Neural progenitor cell (in vitro differentiated cells): ENCODE data around the gene KRTAP10-4. TPM values are rescaled to one million over a fixed set of nuclear protein-coding genes. Genes with fewer than 3 reads are reported as not detected.
A peak's percentile ranks its signal among the peaks of the same experiment; 100 is the strongest.

Experiments used
- DNase-seq: peaks from one replicate; pipeline ENCODE4 v3.0.0-alpha.2; 2016; ENCODE audit warnings: low spot score
- H2AFZ ChIP-seq: fragments of 200-600 bp; sonication (generic); replicated peaks from 2 replicates; pipeline ENCODE4 v1.6.1; 2016; ENCODE audit warnings: antibody characterized with exemption
- H3F3A ChIP-seq: fragments of 200-600 bp; sonication (generic); 2 replicates; pipeline ENCODE4 v1.6.1; 2016; ENCODE audit warnings: antibody characterized with exemption, low read depth
- H3K27ac ChIP-seq: fragments of 200-600 bp; sonication (generic); 2 replicates; pipeline ENCODE4 v1.5.1; 2016; ENCODE audit warnings: mild to moderate bottlenecking
- H3K27me3 ChIP-seq: fragments of 200-600 bp; sonication (generic); 2 replicates; pipeline ENCODE4 v1.6.1; 2016; ENCODE audit warnings: mild to moderate bottlenecking, moderate library complexity
- H3K36me3 ChIP-seq: fragments of 200-600 bp; sonication (generic); 2 replicates; pipeline ENCODE4 v1.5.1; 2016
- H3K4me1 ChIP-seq: fragments of 200-600 bp; sonication (generic); 2 replicates; pipeline ENCODE4 v1.6.1; 2016; ENCODE audit warnings: mixed run types
- H3K4me2 ChIP-seq: fragments of 200-600 bp; sonication (generic); 2 replicates; pipeline ENCODE4 v1.6.1; 2016
- H3K4me3 ChIP-seq: fragments of 200-600 bp; sonication (generic); 2 replicates; pipeline ENCODE4 v1.5.1; 2016
- H3K79me2 ChIP-seq: fragments of 200-600 bp; sonication (generic); 2 replicates; pipeline ENCODE4 v1.6.1; 2016; ENCODE audit warnings: low read depth
- H3K9ac ChIP-seq: fragments of 200-600 bp; sonication (generic); 2 replicates; pipeline ENCODE4 v1.6.1; 2016
- H3K9me3 ChIP-seq: fragments of 200-600 bp; sonication (generic); 2 replicates; pipeline ENCODE4 v1.5.1; 2016; ENCODE audit warnings: low read depth
- H4K20me1 ChIP-seq: fragments of 200-600 bp; sonication (generic); 2 replicates; pipeline ENCODE4 v1.6.1; 2016; ENCODE audit warnings: low read depth
- H3K27ac Mint-ChIP-seq: 3 replicates; pipeline ENCODE4 v1.8.0; 2021; ENCODE audit warnings: mixed read lengths
- H3K27me3 Mint-ChIP-seq: 2 replicates; pipeline ENCODE4 v1.8.0; 2022; ENCODE audit warnings: low read depth, mild to moderate bottlenecking, inconsistent platforms, moderate library complexity, mixed read lengths; ENCODE audit not compliant: insufficient read depth
- H3K36me3 Mint-ChIP-seq: 3 replicates; pipeline ENCODE4 v1.8.0; 2021; ENCODE audit warnings: mixed read lengths
- H3K4me1 Mint-ChIP-seq: 3 replicates; pipeline ENCODE4 v1.8.0; 2021; ENCODE audit warnings: mixed read lengths
- H3K4me3 Mint-ChIP-seq: 3 replicates; pipeline ENCODE4 v1.8.0; 2021; ENCODE audit warnings: mild to moderate bottlenecking, moderate library complexity, mixed read lengths
- H3K9me3 Mint-ChIP-seq: 3 replicates; pipeline ENCODE4 v1.8.0; 2020; ENCODE audit warnings: mixed read lengths
- CTCF ChIP-seq: fragments of 200-600 bp; sonication (generic); IDR thresholded peaks from 2 replicates; pipeline ENCODE4 v1.5.1; 2017; ENCODE audit warnings: antibody characterized with exemption, mild to moderate bottlenecking
- EZH2 ChIP-seq: fragments of 200-600 bp; sonication (generic); IDR thresholded peaks from 2 replicates; pipeline ENCODE4 v1.6.1; 2017; ENCODE audit warnings: antibody characterized with exemption, mild to moderate bottlenecking, moderate library complexity
- EZH2phosphoT487 ChIP-seq: fragments of 200-600 bp; sonication (generic); IDR thresholded peaks from 2 replicates; pipeline ENCODE4 v1.6.1; 2017; ENCODE audit warnings: antibody characterized with exemption
- total RNA-seq: library from RNA; depleted of rRNA; stranded (reverse); fragments of >200 nt; gene quantifications from 2 replicates; pipeline ENCODE4 v1.2.3, GENCODE V29; 2015; ENCODE audit warnings: low replicate concordance

Gene KRTAP10-4
- total RNA-seq, 1 donor from 2014 or later, result not detected

- Histone ChIP-seq H3K79me2 (no peaks in the 10 kb centered on the region), H3K27ac (no peak overlapping the region), H3K36me3 (no peaks in the 10 kb centered on the region), H3K4me3 (no peak overlapping the region), H4K20me1 (no peaks in the 10 kb centered on the region), H3K9me3 (peaks cover 4% of the 10 kb centered on the region), H2AFZ (no peak overlapping the region), H3F3A (peaks cover 9% of the 10 kb centered on the region), H3K27me3 (no peaks in the 10 kb centered on the region), H3K4me2 (no peak overlapping the region), H3K4me1 (peaks cover 24% of the 10 kb centered on the region), H3K9ac (no peak overlapping the region)
- no peak for DNase-seq
- H3K36me3 Mint-ChIP-seq, result no peaks in the 10 kb centered on the region
- peak overlapping the region; percentile 37 for H3K4me3 Mint-ChIP-seq
- TF ChIP-seq EZH2phosphoT487 (no peak), CTCF (no peak), EZH2 (no peak)
- H3K4me1 Mint-ChIP-seq, result peaks cover 34% of the 10 kb centered on the region
- H3K9me3 Mint-ChIP-seq, result peaks cover 14% of the 10 kb centered on the region
- H3K27me3 Mint-ChIP-seq, result peaks cover 4% of the 10 kb centered on the region
- peak overlapping the region; percentile 91 for H3K27ac Mint-ChIP-seq
These were observed 22.7 kb upstream of the KRTAP10-4 start for GRCh38 chr21:44550807-44551206.

GRCh38 chr21:44551340-44551961, 22.1 kb upstream of the KRTAP10-4 start, which contains the start of gene KRTAP10-2:
TSS of gene KRTAP10-2 (minus strand) at chr21:44551505. CDS start at chr21:44551458, 47 bp downstream.
- peaks cover 9% of the 10 kb centered on the region for H3F3A ChIP-seq
- H3K4me2 ChIP-seq, result no peak within 1 kb of the TSS
- Mint-ChIP-seq H3K9me3 (peaks cover 14% of the 10 kb centered on the region), H3K27me3 (peaks cover 4% of the 10 kb centered on the region), H3K4me3 (peak within 1 kb of the TSS; percentile 37), H3K27ac (peak within 1 kb of the TSS; percentile 91), H3K36me3 (no peaks in the 10 kb centered on the region), H3K4me1 (peaks cover 34% of the 10 kb centered on the region)
- H3K36me3 ChIP-seq, result no peaks in the 10 kb centered on the region
- H3K4me1 ChIP-seq, result peaks cover 24% of the 10 kb centered on the region
- peaks cover 4% of the 10 kb centered on the region for H3K9me3 ChIP-seq
- no peak for TF ChIP-seq CTCF
- no peak for TF ChIP-seq EZH2
- TF ChIP-seq EZH2phosphoT487, result no peak
- H3K9ac ChIP-seq, result no peak within 1 kb of the TSS
- no peaks in the 10 kb centered on the region for H3K79me2 ChIP-seq
- no peaks in the 10 kb centered on the region for H3K27me3 ChIP-seq
- H3K4me3 ChIP-seq, result no peak within 1 kb of the TSS
- no peak for DNase-seq
- no peak within 1 kb of the TSS for H3K27ac ChIP-seq
- no peak within 1 kb of the TSS for H2AFZ ChIP-seq
- H4K20me1 ChIP-seq, result no peaks in the 10 kb centered on the region

- H3K27ac Mint-ChIP-seq, result no peak overlapping the region
- Histone ChIP-seq H3K36me3 (no peaks in the 10 kb centered on the region), H3K9ac (no peak overlapping the region), H3K4me3 (no peak overlapping the region), H3K4me1 (peaks cover 24% of the 10 kb centered on the region), H3K4me2 (no peak overlapping the region), H4K20me1 (no peaks in the 10 kb centered on the region), H3K9me3 (peaks cover 3% of the 10 kb centered on the region), H3K27ac (no peak overlapping the region), H3K27me3 (no peaks in the 10 kb centered on the region), H2AFZ (no peak overlapping the region), H3K79me2 (no peaks in the 10 kb centered on the region), H3F3A (peaks cover 9% of the 10 kb centered on the region)
- peaks cover 7% of the 10 kb centered on the region for H3K9me3 Mint-ChIP-seq
- no peak for TF ChIP-seq EZH2phosphoT487
- no peak for DNase-seq
- H3K27me3 Mint-ChIP-seq, result peaks cover 4% of the 10 kb centered on the region
- H3K4me3 Mint-ChIP-seq, result no peak overlapping the region
- peaks cover 36% of the 10 kb centered on the region for H3K4me1 Mint-ChIP-seq
- no peaks in the 10 kb centered on the region for H3K36me3 Mint-ChIP-seq
These were observed 21.4 kb upstream of the KRTAP10-4 start for GRCh38 chr21:44552136-44552535.

GRCh38 chr21:44552681-44553080, 20.8 kb upstream of the KRTAP10-4 start:
- no peaks in the 10 kb centered on the region for H3K9me3 ChIP-seq
- Mint-ChIP-seq H3K27me3 (peaks cover 6% of the 10 kb centered on the region), H3K4me3 (no peak overlapping the region), H3K9me3 (peaks cover 3% of the 10 kb centered on the region), H3K4me1 (peaks cover 39% of the 10 kb centered on the region), H3K36me3 (no peaks in the 10 kb centered on the region), H3K27ac (no peak overlapping the region)
- no peak overlapping the region for H3K4me2 ChIP-seq
- DNase-seq, result no peak
- no peaks in the 10 kb centered on the region for H4K20me1 ChIP-seq
- no peaks in the 10 kb centered on the region for H3K36me3 ChIP-seq
- H3K79me2 ChIP-seq, result no peaks in the 10 kb centered on the region
- H3K4me3 ChIP-seq, result no peak overlapping the region
- peaks cover 24% of the 10 kb centered on the region for H3K4me1 ChIP-seq
- no peaks in the 10 kb centered on the region for H3K27me3 ChIP-seq
- TF ChIP-seq EZH2, result no peak
- no peak for TF ChIP-seq CTCF
- no peak for TF ChIP-seq EZH2phosphoT487
- H3F3A ChIP-seq, result peaks cover 9% of the 10 kb centered on the region
- no peak overlapping the region for H3K27ac ChIP-seq
- H2AFZ ChIP-seq, result no peak overlapping the region
- H3K9ac ChIP-seq, result no peak overlapping the region
